Duodenal mucosa (tissue), 2 donors: ENCODE measurements around the gene LAMC1.

Experiments
- H3K27ac ChIP-seq: one replicate; pipeline ENCODE4 v1.7.0; 2013; ENCODE audit warnings: low read depth, low read length
- H3K27me3 ChIP-seq, 2 donors: one replicate each; pipeline ENCODE4 v1.7.0; 2013; ENCODE audit warnings: low read length in 2 of 2, control low read depth in 1 of 2; ENCODE audit not compliant: insufficient read depth in 2 of 2, control insufficient read depth in 1 of 2
- H3K36me3 ChIP-seq, 2 donors: one replicate each; pipeline ENCODE4 v1.7.0; 2013; ENCODE audit warnings: low read length in 2 of 2, control low read depth in 1 of 2; ENCODE audit not compliant: insufficient read depth in 2 of 2, control insufficient read depth in 1 of 2
- H3K4me1 ChIP-seq, 2 donors: one replicate each; pipeline ENCODE4 v1.7.0; 2013; ENCODE audit warnings: low read length in 2 of 2, control low read depth in 1 of 2; ENCODE audit not compliant: insufficient read depth in 2 of 2, control insufficient read depth in 1 of 2
- H3K4me3 ChIP-seq, 2 donors: one replicate each; pipeline ENCODE4 v1.7.0; 2013; ENCODE audit warnings: low read length in 2 of 2, low read depth in 1 of 2
- H3K9ac ChIP-seq, 2 donors: one replicate each; pipeline ENCODE4 v1.7.0; 2013; ENCODE audit warnings: low read length in 2 of 2, low read depth in 1 of 2
- H3K9me3 ChIP-seq, 2 donors: one replicate each; pipeline ENCODE4 v1.7.0; 2013; ENCODE audit warnings: low read length in 2 of 2, control low read depth in 1 of 2; ENCODE audit not compliant: control insufficient read depth in 1 of 2

Gene LAMC1

DNA sequence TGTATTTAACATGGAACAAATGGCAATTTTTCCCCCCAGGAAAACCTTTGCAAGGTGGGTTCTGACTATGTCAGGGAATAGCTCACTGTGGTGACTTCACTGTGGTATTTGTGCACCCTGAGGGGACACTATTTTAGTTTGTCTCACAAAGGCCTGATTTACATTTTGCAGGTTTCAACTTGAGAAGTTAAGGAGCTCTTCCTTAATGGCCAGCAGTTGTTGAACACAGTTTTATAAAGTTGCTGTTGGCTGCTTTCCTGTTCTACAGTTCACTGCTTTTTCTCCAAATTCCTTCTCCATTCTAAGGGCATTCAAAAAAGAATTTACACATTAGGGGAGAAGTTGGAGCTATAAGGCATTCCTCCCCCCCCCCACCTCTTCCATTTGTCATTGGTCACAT lies 4.6 kb downstream of the LAMC1 start:
- H3K4me3 ChIP-seq = no peak overlapping the region
- no peak overlapping the region for H3K9ac ChIP-seq
- H3K27me3 ChIP-seq = peaks cover 0 to 13% of the 10 kb centered on the region in 2 donors
- no peaks in the 10 kb centered on the region for H3K36me3 ChIP-seq
- no peaks in the 10 kb centered on the region for H3K9me3 ChIP-seq
- peaks cover 0 to 5% of the 10 kb centered on the region in 2 donors for H3K4me1 ChIP-seq
- H3K27ac ChIP-seq = no peak overlapping the region

GRCh38 chr1:183029591-183030000 lies 6.4 kb downstream of the LAMC1 start:
- H3K9ac ChIP-seq = no peak overlapping the region
- no peak overlapping the region for H3K27ac ChIP-seq
- H3K9me3 ChIP-seq = no peaks in the 10 kb centered on the region
- H3K4me3 ChIP-seq = no peak overlapping the region
- H3K27me3 ChIP-seq = peaks cover 0 to 7% of the 10 kb centered on the region in 2 donors
- no peaks in the 10 kb centered on the region for H3K4me1 ChIP-seq
- H3K36me3 ChIP-seq = no peaks in the 10 kb centered on the region

DNA sequence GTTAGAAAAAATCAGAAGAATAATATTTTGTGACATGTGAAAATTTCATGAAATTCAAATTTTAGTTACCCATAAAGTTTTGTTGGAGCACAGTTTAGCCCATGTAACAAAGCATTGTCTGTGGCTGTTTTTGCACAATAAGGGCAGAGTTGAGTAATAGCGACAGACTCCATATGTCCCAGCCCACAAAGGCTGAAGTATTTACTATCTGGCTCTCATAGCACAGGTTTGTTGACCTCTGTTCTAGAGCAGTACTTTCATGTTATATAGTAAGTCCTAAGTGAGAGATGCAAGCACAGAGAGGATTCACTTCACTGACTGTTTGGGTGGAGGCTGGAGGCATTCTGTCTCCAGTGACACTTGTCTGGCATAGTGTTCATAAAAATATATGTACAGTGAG lies 6.8 kb downstream of the LAMC1 start:
- Histone ChIP-seq H3K27me3 (peaks cover 0 to 5% of the 10 kb centered on the region in 2 donors), H3K36me3 (no peaks in the 10 kb centered on the region), H3K4me3 (no peak overlapping the region), H3K4me1 (no peaks in the 10 kb centered on the region), H3K9ac (no peak overlapping the region), H3K9me3 (no peaks in the 10 kb centered on the region), H3K27ac (no peak overlapping the region)

- Histone ChIP-seq H3K27me3 (no peaks in the 10 kb centered on the region), H3K27ac (no peak overlapping the region), H3K9me3 (no peaks in the 10 kb centered on the region), H3K9ac (no peak overlapping the region), H3K36me3 (no peaks in the 10 kb centered on the region), H3K4me1 (no peaks in the 10 kb centered on the region), H3K4me3 (no peak overlapping the region)
Measured at GRCh38 chr1:183032122-183032921, 9.1 kb downstream of the LAMC1 start.

DNA sequence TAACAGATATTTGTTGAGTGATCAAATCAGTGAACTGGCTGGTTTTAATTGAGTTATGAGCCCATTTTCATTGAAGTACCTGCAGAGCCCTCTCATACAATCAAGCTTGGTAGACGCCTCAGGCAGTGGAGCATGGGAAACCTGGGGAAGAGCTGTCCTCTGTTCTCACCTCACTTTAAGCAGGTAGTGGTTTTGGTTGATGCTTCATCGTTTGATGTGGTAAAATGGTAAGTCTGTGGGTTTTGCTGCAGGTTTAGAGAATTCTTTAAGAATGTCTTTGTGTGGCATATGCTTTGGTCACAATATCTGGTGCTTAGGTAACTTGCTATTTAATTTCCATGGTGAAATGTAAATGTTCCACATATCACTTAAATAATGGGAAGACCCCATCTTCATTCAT lies 10.0 kb downstream of the LAMC1 start:
- Histone ChIP-seq H3K4me1 (no peaks in the 10 kb centered on the region), H3K4me3 (no peak overlapping the region)

DNA sequence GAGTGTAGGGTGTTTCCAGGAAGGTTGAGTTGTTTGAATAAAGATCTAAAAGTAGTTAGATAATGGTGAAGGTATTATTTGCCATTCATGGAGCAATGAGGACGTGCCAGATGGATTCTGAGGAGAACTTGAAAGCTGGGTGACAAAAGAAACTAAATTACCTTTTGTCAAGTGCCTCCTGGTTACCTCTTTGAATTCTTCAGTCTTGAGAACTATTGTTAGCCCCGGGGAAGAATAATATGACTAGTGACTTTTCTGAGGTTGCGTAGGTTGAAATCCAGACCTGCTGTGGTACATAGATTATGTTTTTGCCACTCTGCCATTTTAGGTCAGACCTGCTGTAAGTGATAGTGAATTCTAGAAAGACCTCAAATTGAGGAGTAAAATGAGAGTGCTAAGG lies 11.5 kb downstream of the LAMC1 start:
- Histone ChIP-seq H3K4me1 (no peaks in the 10 kb centered on the region), H3K9ac (no peak overlapping the region), H3K9me3 (no peaks in the 10 kb centered on the region), H3K36me3 (no peaks in the 10 kb centered on the region), H3K27ac (no peak overlapping the region), H3K27me3 (no peaks in the 10 kb centered on the region), H3K4me3 (no peak overlapping the region)

More for the DNA sequence above, 10.0 kb downstream of the LAMC1 start:
- Histone ChIP-seq H3K27me3 (no peaks in the 10 kb centered on the region), H3K36me3 (no peaks in the 10 kb centered on the region), H3K9ac (no peak overlapping the region), H3K27ac (no peak overlapping the region), H3K9me3 (no peaks in the 10 kb centered on the region)

DNA sequence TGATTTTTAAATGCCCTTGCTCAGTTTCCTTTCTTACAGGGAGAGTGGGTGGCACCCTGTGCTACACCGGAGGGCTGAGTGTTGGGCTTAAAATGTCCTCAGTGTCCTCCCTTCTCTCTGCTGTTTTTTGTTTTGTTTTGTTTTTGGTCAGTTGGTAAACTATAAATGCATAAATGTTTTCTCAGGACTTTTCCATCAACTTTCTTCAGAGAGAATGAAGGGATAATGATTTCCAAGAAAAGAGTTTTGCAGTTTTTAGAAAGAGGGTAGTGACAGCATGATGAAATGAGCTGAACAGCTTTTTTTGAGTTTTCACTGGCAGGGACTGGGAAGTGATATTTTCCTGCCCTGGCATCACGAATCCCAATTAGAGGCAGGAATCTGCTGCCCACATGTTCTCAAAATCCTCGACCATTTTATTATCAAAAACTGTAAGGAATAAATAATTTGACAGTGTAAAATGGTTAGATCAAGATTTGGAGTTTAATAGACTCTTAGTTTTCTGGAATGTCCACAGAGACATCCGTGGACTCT lies 15.2 kb downstream of the LAMC1 start:
- Histone ChIP-seq H3K27ac (no peak overlapping the region), H3K4me1 (peaks cover 0 to 6% of the 10 kb centered on the region in 2 donors), H3K9me3 (no peaks in the 10 kb centered on the region), H3K9ac (no peak overlapping the region), H3K36me3 (no peaks in the 10 kb centered on the region), H3K27me3 (no peaks in the 10 kb centered on the region), H3K4me3 (no peak overlapping the region)

GRCh38 chr1:183038913-183039312 lies 15.7 kb downstream of the LAMC1 start:
- no peak overlapping the region for H3K4me3 ChIP-seq
- H3K27ac ChIP-seq = no peak overlapping the region
- H3K4me1 ChIP-seq = peaks cover 0 to 6% of the 10 kb centered on the region in 2 donors
- H3K9me3 ChIP-seq = no peaks in the 10 kb centered on the region
- no peaks in the 10 kb centered on the region for H3K36me3 ChIP-seq
- no peak overlapping the region for H3K9ac ChIP-seq
- H3K27me3 ChIP-seq = no peaks in the 10 kb centered on the region

- Histone ChIP-seq H3K27me3 (no peaks in the 10 kb centered on the region), H3K9me3 (no peaks in the 10 kb centered on the region), H3K4me3 (no peak overlapping the region), H3K4me1 (peaks cover 0 to 6% of the 10 kb centered on the region in 2 donors), H3K27ac (no peak overlapping the region), H3K36me3 (no peaks in the 10 kb centered on the region), H3K9ac (no peak overlapping the region)
Measured at GRCh38 chr1:183039330-183039729, 16.1 kb downstream of the LAMC1 start.

- no peaks in the 10 kb centered on the region for H3K27me3 ChIP-seq
- H3K4me3 ChIP-seq = no peak overlapping the region
- H3K9me3 ChIP-seq = no peaks in the 10 kb centered on the region
- H3K4me1 ChIP-seq = peaks cover 0 to 6% of the 10 kb centered on the region in 2 donors
- H3K9ac ChIP-seq = no peak overlapping the region
- no peak overlapping the region for H3K27ac ChIP-seq
- no peaks in the 10 kb centered on the region for H3K36me3 ChIP-seq
Measured at GRCh38 chr1:183039985-183040447, 16.8 kb downstream of the LAMC1 start.
